ENCODE results near the gene MSI2. TPM values are rescaled to one million over a fixed set of nuclear protein-coding genes. Genes with fewer than 3 reads are reported as not detected.

The MSI2 gene
- total RNA-seq, 1 donor from 2014 or later, result 16.8 TPM

DNA sequence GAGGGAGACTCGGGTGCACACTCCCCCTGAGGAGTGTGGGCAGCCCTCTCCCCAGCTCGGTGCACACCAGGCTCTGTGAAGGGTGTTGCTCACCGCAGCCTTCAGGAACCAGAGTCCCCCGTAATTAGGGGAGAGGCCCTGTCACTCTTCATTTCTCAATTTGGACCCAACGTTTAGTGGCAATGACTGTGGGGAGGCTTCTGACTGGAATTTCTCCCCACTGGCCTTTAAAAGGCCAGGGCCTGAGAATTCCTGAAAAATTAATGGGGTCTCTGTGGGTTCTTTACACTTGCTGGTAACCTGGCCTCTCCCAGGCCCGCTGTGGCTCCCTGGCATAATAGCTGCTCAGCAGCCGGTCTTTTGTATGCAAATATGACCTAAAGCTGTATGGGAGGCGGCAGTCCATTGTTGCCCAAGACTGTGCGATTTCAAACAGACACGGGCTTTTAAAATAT, 209.7 kb downstream of the MSI2 start:
- DNase-seq, result no peak

DNA sequence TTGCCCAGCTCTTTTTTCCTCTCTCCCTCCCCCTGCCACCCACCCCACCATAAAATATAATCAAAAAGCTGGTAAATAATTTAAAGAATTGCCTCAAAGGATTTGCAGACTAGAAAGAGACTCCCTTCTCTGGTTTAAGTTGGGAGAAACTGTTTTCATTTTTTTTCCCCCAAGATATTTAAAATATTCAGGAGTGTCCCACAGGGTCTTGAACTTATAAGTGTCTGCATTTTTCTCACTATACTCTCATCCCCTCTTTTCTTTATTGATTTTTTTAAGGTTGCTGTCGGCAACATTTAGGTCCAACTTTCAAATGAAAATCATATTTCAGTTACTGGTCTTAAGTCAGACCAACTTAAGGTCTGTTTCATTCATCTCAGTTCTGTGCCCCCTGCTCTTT, 210.2 kb downstream of the MSI2 start:
- no peak for DNase-seq

DNA sequence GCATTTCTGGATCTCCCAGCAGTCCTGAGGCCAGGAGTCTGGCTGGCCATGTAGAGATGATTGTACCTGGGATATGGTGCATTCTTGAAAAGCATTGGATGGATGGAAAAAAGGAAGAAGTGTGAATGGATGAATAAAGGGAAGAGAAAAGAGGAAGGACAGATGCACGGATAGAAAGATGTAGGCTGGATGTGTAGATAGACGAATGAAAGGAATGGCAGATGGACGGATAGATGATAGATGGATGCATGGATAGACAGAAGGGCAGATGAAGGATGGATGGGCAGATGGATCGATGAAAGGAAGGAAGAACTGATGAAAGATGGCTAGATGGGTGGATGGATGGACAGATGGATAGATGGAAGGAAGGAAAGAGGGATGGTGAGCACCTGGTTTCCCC, 210.9 kb downstream of the MSI2 start:
- DNase-seq, result no peak

DNA sequence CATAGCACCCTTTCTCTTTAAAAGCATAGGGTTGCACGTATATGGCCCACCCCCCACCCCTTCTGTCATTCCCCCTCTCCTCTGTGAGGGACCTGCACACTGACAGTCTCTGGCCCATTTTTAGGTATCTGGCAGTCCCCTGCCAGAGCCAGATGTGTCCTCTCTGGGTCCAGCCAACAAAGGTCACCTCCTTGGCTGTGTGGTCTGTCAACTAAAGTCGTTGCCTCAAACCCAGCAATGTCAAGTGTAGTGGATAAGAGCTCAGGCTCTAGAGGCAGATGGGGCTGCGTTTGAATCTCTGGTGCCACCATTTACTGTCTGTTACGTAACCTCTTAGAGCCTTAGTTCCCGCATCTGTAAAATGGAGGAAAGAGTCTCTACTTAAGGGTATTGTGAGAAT, 211.5 kb downstream of the MSI2 start:
- DNase-seq, result no peak

DNA sequence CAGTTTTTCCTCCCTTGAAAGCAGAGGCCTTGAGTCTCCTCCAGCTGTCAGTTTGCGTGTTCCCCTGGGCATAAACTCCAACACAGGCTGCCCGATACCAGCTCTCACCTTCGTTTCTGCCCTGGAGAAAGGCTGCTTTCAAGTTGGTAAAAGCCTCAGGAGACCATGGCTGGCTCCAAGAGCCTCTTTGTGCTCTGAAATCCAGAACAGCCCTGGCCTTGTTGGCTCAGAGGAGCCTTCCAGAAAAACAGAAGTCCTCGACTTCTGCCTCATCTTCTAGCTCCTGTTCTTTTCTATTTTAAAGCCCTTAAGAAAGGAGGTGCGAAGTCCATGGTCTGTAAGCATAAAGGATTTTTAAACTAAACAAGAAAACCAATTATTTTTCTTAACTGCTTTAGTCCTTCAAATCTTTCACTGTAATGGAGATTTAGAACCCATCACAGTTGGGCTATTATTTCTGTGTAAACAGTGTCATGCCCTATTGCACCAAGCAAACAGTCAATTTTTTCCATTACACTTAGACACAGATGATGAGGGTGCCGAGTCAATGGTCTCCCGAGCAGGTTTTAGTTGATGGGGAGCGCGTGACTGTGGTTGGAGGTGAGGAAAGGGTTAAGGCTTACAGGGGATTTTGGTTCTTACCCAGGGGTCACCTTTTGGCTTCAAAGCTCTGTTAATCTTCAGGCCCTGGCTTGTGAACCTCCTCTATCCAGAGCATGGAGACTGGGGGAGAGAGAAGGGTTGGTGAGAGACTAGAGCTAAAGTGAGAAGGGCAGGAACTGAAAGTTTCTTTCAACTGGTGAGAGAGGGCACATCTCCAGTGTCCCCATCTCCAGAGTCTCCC, 212.8 kb downstream of the MSI2 start:
- no peak for DNase-seq

DNA sequence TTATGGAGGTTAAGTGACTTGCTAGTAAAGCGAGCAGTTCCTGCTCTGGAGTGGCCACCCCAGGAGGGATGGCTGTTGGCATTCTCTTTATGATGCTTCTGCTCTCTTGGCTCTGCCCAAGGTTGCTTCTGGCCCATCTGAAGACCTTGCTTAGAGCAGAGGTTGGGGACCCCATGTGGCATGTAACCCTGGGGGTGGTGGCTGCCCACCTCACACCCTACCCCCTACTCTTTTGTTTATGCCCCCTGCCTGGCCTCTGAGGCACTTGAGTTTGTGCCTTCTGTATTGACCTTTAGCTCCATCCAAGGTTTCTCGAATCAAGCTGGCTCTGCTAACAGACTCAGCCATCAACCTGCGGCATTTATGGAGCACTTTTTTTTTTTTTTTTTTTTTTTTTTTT, 214.6 kb downstream of the MSI2 start:
- no peak for DNase-seq

DNA sequence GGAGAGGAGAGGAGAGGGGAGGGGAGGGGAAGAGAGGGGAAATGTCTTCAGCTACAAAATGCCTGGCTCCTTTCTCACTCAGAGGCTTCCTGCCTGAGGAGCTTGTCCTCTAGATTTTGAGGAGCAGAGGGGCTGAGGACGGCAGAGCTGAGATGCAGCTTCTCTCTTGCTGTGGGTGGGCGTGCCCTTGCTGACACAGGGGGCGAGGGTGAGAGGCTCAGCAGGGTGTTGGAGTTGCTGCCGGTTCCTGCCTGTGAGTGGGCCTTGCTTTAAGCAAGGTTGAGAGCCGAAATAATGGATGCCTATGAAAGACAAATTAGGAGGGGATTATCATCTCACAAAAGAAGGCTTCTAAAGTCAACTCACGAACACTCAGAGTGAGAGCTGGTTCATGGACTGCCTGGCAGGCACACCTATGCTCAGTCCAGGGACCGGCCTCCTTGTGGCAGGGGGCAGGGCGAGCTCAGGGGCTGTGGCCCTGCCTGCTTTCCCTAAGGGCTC, 215.6 kb downstream of the MSI2 start:
- DNase-seq, result no peak

DNA sequence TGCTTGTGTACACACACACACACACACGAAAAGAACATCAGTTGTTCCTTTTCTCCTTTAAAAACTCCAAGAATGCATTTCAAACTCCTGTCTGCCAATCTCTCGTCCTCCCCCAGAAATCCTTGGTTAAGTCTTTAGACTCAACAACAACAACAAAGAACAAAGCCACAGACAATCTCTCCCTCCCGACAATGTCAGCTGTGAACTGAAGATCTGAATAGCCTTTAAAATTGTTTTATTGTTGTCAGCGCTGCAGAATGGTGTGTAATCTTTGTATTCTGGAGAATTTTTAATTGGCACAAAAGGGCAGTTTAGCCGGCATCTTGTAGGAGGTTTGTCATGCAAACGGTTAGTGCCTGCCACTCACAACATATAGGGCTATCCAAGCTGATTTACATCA, 219.5 kb downstream of the MSI2 start:
- no peak for DNase-seq

DNA sequence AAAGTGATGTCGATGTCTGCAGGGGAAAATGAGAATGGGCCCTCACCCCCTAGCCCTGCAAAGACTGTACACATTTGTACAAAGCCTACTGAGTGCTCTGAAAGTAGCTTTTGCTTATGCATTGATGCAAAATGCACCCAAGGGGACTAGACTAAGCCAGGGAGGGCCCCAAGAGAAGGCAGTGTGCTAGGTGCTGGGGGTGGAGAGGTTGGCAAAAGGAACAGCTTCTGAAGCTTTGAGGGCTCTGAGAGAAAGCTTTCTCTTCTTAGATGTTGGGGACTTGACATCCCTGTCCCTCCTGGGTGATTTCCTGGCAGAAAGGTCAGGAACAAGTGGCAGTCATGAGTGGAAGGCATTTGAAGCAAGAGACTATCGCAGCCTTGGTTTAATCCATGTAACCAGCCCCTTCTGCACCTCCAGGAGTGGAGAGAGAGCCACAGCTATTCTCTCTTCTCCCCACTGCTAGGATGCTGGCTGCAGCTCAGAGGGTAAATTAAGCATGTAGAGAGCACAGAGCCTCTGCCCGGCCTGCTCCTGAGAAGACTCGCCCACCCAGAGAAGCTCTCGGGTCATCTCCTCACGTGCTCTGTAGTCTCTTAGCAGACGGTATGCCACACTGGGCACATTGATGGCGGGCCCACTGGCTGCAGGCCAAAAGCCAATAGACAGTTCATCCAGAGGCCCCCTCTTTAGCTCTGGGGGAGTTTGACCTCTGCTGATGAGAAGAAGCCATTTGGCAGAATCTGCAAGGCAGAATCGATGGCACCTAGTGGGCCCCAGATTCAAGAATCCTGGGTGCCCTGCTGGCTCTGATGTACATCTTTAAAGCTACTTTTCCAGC, 221.4 kb downstream of the MSI2 start:
- DNase-seq, result no peak

DNA sequence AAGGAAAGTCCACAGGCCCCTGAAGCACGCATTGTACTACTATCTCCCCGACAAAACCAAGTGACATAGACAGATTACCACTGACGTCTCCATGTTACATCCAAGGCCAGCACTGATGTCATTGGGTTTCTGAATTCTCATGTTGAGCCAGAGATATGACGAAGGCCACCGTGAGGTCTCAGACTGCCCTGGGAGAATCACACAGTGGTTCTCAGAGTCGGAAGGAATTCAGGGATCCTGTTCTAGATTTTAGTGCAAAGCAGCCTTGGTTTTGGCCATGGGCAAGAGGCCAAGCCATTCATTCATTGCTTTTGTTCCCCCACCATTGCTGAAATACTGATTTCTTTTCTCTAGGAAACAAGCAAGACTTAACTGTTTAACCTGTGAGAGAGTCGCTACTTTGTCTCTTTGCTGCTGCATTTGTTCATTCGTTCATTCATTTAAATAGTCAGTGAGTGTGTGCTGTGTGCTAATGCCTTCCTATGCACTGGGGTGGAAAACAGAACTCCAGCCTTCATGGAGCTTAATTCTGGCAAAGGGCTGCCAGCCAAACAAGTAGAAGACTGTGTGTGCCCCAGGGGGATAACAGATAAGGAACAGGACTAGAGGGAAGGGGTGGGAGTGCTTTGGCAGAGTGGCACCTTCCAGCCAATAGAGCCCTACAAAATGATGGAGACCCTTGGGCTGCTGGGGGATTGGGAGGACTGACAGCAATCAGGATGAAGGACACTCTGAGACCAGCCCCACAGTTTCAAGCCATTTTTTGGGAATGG, 222.3 kb downstream of the MSI2 start:
- DNase-seq, result no peak

DNA sequence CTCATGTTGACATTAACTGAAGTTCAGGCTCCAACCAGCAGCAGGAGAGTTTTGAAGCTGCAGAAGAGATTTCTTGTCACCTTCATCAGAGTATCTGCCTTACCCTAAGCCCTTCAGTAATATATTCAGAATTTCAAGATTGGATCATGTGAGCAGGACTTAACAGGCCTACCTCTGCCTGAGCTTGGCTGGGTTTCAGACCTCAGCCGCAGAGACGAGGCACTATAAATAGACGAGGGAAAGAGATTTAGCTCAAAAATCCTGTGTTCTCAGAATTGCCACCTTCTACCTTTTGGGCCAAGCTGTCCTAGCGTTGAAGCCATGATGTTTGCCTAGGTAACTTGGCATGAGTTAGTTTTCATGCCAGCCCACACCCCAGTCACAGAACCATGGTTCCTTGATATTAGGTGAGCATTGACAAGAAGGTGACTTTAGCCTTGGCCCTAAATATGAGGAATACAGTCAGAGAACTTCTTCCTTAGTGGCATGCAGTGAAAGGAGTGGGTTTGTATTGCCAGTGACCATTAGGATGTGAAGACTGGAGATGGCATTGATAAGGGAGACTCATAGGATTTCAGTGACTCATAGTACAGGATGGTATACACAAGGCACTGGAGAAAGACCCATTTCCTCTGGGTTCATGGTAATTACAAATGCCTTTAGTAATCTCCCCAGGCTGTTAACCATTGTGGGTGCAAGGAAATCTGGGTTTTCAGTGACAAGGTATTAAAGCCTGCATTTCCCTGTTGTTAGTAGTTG, 224.3 kb downstream of the MSI2 start:
- peak; percentile 60 for DNase-seq

DNA sequence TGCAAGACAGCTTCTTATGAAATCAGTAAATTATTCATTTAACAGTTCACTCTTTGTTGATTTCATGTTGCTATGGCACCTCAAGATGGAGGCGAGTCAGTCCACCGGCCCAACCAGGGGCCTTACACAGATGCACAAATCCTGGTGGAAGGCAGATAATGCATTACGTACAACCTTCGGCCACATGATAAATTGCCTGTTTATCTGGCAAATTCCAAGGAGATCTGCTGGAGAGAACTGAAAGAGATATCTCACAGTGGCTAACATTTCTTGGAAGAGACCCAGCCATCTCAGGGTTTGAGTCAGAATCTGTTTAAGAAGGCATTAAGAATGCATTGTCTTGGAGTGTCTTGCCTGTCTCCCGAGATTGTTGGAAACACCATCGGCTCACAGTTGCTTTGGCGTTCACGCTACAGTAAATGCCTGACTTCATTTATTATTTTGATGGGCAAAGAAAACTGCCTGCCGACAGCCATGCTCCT, 225.6 kb downstream of the MSI2 start:
- no peak for DNase-seq

DNA sequence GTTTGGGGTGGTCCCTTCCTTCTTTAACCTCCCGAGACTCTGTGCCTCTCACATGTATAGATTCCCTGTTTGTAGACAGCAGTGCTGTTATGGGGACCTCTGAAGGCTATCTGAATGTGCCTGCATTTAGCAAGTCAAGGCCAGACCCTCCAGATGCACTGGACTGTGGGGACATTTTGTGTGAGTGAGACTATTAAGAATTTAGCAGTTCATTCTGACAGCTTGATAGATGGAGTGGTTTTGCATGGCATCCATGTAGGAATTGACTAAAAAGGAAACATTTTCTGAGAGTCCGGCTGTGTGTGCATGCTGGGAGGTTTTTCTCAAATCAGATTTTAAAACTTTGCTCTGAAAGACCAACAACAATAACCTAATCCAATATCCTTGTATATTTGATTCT, 226.3 kb downstream of the MSI2 start:
- DNase-seq, result no peak

DNA sequence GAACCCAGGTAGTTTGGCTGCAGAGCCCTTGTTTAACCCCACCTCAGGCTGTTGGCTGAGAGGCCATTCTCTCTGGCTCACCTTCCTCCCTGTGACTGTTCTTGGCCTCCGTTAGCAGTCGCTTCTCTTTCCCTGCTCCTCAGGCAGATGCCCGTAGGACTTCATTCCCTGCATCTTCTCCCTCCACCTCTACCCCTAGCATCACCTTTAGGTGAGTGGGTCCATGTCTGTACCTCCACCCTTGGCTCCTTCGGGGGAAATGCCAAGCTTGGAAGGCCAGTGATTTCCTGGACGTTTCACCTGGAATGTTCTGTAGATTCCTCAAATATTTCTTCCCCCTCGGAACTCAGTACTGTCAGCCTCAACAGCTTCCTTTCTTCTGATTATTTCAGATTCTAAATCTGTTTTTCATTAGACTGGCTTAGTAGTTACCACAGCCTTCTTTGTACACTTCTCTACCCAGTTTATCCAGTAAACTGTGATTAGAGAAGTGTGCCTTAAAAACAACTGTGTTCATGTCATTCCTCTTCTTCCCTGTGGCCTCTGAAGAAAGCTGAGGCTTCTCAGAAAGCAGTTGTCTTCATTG, 227.9 kb downstream of the MSI2 start:
- DNase-seq, result no peak

DNA sequence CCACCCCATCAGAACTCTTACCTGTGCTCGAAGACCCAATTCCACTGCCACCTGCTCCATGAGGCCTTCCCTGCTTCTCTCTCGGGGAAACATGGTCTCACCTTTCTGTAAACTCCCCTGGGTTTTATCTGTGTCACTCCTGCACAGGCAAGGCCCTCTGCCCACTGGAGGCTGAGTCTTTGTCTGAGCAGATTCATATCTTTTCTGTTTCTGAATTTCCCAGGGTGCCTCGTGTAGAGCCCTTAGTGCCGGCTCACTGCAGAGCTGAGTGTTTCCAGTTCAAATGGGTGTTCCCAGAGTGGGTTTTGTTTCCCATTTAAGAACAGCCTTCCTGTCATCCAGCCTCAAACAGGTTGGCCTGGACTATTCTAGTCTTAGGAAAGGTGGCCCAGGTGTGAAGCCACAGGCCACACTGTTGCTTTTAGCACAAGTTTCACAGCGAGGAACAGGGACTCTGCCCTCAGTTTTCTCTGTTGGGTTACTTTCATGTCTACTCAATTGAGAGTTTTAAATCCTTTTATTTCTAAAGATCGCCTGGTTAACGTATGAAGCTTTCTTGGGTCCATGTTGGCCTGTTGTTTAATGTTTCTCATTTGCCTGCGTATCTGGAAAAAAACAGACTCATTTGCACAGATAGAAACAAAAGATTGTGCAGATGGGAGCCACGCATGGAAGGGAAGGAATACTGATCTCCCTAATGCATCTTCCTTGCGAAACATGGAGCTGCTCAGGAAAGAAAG, 228.7 kb downstream of the MSI2 start:
- DNase-seq, result no peak

DNA sequence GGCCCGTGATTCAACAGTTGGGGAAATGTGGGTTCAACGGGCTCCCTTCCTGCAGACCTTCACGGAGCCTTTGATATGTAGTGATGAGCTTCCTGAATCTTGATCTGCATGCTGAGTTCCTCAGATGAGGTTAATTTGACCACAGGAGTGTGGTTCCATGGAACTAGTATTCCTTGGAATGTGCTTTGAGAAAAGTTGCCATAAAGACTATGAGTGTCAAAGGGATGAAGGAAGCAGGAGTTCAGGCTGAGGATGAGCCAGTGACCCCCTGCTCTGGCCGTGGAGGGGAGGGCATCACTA, 229.2 kb downstream of the MSI2 start:
- no peak for DNase-seq

DNA sequence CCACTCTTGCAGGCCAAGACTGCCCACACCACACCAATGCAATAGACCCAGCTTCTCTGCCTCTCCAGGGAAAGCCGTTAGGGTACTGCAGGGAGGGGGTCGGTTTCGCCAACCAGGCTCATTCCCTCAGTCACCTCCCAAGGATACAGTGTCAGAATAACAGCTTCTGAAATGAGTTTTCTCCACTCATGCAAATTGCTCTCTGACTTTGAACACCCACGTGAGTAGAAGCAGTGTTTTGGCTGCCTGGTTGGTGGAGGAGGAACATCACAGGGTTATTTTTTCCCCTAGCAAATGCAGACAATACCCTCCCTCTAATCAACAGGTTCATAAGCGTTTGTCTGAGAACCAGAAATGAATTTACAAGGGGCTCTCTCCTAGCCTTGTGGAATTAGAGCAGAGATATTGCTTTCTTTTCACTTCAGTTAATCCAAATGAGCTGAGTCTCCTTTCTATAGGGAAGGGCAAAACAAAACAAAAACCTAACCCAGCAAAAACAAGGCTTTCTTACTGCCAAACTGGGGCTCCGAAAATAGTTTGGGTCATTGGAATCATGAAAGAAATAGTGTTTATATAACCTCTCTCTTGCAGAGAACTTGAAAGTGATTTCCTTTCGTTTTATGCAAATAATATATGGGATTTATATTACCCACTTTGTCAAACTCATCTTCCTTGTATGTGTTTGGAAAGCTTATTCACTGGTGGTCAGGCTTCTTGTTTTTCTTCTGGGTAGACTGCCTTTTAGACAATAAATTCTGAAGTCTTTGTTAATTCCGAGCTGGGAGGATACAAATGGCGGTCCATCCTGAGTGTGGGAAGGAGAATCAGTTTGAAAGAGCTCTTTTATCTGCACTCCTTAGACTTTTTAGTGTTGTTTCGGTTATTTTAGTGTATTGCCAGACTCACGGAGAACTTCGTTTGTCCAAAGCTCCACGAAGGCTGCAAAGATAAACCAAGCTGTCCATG, 229.9 kb downstream of the MSI2 start:
- no peak for DNase-seq

DNA sequence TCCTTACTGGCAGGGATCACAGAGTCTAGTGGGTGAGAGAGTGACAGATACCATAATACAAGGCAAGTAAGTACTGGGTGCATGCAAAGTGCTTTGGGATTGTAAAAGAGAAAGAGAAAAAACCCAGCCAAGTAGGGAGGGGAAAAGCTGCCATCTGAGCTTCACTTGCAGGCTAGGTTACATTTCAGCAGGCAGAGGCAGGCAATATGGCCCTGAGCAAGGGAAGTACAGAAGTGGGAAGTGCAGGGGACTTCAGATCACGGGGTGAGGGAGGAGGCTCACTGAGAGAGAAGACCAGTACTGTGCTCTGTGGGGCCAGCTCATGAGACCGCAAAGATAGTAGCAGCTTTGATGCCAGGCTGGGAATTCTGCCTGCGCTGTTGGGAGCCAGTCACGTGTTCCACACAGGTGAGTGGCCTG, 230.6 kb downstream of the MSI2 start:
- no peak for DNase-seq

DNA sequence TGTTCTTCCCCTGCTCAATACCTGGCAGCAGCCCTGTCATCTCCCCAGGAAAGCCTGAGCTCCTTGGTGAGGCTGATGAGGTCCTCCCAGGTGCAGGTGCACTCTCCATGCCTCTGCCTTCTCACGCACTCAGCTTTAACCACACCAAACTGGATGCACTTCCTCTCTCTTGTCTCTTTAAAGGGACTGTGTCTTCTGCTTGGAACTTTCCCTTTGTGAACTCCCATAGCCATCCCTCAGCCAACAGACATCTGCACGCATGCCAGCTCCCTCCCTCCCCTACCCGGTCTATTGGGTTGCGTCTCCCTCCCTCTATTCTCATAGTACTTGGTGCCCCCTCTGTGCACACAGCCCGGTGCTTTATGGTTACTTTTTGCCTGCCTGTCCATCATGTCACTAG, 231.2 kb downstream of the MSI2 start:
- no peak for DNase-seq

DNA sequence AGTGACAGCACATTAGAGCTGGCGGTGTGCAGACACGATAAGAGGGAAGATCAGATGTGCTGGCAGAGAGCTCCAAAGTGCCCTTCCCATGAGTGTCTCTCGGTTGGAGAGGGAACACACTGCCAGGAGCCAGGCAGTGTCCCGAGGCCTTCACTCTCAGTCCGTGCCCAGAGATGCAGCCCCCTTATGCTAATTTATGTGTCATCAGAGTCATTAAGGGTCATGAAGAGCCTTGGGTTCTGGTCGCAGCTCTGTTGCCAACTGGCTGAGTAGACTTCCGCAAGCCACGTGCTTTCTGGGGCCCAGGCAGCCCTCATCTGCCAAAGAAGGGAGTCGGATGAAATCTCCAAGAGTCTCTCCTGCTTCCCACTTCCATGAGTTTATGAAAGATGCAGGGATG, 232.5 kb downstream of the MSI2 start:
- no peak for DNase-seq

Measured in dermis blood vessel endothelial cell (primary cell).